Upper lobe of left lung (tissue), 6 donors: ENCODE data around the gene TAS2R60. TPM values are rescaled to one million over a fixed set of nuclear protein-coding genes. Genes with fewer than 3 reads are reported as not detected.

Experiments
- total RNA-seq, 6 donors: library from RNA; depleted of rRNA in 4 of 6; stranded (reverse); fragments of >200 nt in 4 of 6; gene quantifications; one replicate each; pipeline versions ENCODE4 v1.1.0 to v1.2.1, GENCODE V29; 2016 to 2021
- donor health status: DM: no; HTN: no; CAD: no; lungs with moderate emphysema.
- donor health status: DM: no; HTN: yes; CAD: no; lungs with severe emphysema.

The TAS2R60 gene
- total RNA-seq, 6 donors from 2014 or later = 0.83 to 3.1 (median 1.2) TPM; not detected in 3

Other genes starting within 250 kb of the TAS2R60 start
- not detected for gene TAS2R40, start 221.4 kb upstream of the TAS2R60 start, total RNA-seq
- gene GSTK1, start 180.0 kb upstream of the TAS2R60 start, total RNA-seq = 100 to 1,000 TPM; 140 to 194 (median 158) TPM
- 10 to 100 TPM; 13.6 to 52.7 (median 33.0) TPM for gene TMEM139, start 158.5 kb upstream of the TAS2R60 start, total RNA-seq
- 10 to 100 TPM in 5 of 6 donors, 1 to 10 TPM in 1; 9.1 to 34.8 (median 24.3) TPM for gene CASP2, start 155.1 kb upstream of the TAS2R60 start, total RNA-seq
- under 1 TPM in 1 of 6 donors, not detected in 5; 0.10 TPM for gene CLCN1, start 127.3 kb upstream of the TAS2R60 start, total RNA-seq
- 1 to 10 TPM in 1 of 6 donors, under 1 TPM in 4, not detected in 1; 0.59 to 5.7 (median 0.67) TPM for gene FAM131B, start 80.7 kb upstream of the TAS2R60 start, total RNA-seq
- 100 to 1,000 TPM in 5 of 6 donors, 10 to 100 TPM in 1; 44.6 to 345 (median 222) TPM for gene ZYX, start 62.1 kb upstream of the TAS2R60 start, total RNA-seq
- 10 to 100 TPM in 4 of 6 donors, 1 to 10 TPM in 2; 5.3 to 18.9 (median 13.0) TPM for gene EPHA1, start 34.6 kb upstream of the TAS2R60 start, total RNA-seq
- under 1 TPM in 2 of 6 donors, not detected in 4; 0.46 to 0.54 TPM for gene TAS2R41, start 34.4 kb downstream of the TAS2R60 start, total RNA-seq
- 1 to 10 TPM in 1 of 6 donors, under 1 TPM in 3, not detected in 2; 0.20 to 4.2 (median 0.53) TPM for gene CTAGE15, start 128.3 kb downstream of the TAS2R60 start, total RNA-seq
- 1 to 10 TPM; 2.3 to 7.9 (median 5.7) TPM for gene TCAF2, start 177.5 kb downstream of the TAS2R60 start, total RNA-seq